ENCODE data around the gene POLG2. TPM values are rescaled to one million over a fixed set of nuclear protein-coding genes. Genes with fewer than 3 reads are reported as not detected.

POLG2 gene
- 10 to 100 TPM; 10.6 to 15.0 (median 13.1) TPM for total RNA-seq

DNA sequence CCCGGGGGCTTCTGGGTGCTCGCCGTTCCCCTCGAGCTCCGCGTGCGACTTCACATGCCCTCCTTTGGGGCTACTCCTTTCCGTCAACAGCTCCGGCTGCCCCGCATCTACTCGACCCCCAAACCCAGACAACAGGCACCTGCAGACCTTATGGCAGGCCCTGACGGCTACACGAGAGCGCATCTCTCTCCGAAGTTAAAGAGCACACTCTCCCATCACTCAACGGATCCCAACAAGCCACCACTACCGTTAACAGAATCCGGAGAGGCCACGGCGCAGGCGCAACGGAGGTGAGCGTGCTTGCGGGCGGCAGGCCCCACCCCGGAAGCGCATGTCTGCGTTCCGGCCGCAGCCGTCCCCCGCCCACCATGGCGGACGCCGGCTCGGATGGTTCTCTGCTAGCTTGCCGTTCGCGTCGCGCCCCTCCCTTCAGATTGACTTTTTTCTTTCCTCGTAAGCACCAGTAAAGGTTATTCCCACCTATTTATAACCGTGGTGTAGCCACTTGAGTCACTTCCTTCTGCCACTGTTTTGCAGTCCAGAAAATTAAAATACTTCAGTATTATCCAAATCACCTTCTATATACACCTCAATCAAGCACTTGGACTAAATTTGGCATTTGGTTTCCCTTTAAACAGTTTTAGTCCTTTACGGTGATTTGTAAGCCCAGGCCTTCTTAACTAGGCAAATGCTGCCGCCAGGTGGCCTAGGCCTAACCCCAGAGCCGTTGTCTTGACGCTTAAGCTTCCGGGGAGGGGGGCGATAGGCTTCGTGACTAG lies at the start of gene POLG2:
Gene POLG2, minus strand, starts transcription at position 269 of the 779 bp plus-strand sequence. Its CDS starts 86 bp downstream, at position 183.
- Histone ChIP-seq H3K4me3 (replicated peaks in 1 of 3) (peak within 1 kb of the TSS; percentile 41 to 56 (median 50)), H3K27ac (peak within 1 kb of the TSS in 2 of 3 donors; percentile 26 to 76), H3K4me1 (peaks cover 10 to 40% of the 10 kb centered on the region in 2 donors), H3K27me3 (no peaks in the 10 kb centered on the region), H3K36me3 (peaks cover 48 to 50% of the 10 kb centered on the region in 2 donors), H3K9me3 (no peaks in the 10 kb centered on the region)
- WGBS, 2 donors = 1 to 2% methylated on average over 23 to 50 of the region's 50 CpGs
- intact Hi-C loops (cut with DNase I) = loop anchor here (10.0 kb wide), 1 partner anchor 192 kb away; no protein-coding TSS in a partner anchor
- peak in 1 of 2 donors; percentile 56 for TF ChIP-seq POLR2A (IDR thresholded peaks at IDR 0.05)
- TF ChIP-seq, protein P1, sequence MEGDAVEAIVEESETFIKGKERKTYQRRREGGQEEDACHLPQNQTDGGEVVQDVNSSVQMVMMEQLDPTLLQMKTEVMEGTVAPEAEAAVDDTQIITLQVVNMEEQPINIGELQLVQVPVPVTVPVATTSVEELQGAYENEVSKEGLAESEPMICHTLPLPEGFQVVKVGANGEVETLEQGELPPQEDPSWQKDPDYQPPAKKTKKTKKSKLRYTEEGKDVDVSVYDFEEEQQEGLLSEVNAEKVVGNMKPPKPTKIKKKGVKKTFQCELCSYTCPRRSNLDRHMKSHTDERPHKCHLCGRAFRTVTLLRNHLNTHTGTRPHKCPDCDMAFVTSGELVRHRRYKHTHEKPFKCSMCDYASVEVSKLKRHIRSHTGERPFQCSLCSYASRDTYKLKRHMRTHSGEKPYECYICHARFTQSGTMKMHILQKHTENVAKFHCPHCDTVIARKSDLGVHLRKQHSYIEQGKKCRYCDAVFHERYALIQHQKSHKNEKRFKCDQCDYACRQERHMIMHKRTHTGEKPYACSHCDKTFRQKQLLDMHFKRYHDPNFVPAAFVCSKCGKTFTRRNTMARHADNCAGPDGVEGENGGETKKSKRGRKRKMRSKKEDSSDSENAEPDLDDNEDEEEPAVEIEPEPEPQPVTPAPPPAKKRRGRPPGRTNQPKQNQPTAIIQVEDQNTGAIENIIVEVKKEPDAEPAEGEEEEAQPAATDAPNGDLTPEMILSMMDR (IDR thresholded peaks at IDR 0.05) = peak in 4 of 6 experiments; percentile 31 to 43 (median 34)
- peak; percentile 93 for DNase-seq

DNA sequence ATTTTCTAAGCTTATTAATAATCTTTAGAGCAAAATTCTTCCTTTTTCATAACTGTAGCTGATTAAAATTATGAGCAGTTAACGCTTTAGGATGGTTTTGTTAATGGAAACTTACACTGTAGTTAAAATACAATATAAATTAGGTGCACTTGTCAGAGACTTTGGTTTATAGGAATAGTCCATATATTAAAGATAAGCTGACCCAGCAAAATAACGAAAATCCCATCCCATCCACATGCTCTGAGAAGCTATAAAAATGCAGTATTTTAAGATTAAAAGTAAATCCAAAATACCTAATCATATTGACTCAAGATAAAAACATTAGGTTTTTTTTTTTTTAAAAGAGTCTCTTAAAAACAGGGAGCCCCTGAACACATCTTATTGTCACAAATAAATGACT lies 47.9 kb upstream of the POLG2 start:
- TF ChIP-seq, protein P1 (IDR thresholded peaks at IDR 0.05) = no peak
- TF ChIP-seq POLR2A (IDR thresholded peaks at IDR 0.05) = no peak
- Histone ChIP-seq H3K27ac (no peak overlapping the region), H3K4me3 (replicated peaks in 1 of 3) (no peak overlapping the region), H3K27me3 (no peaks in the 10 kb centered on the region), H3K9me3 (no peaks in the 10 kb centered on the region), H3K36me3 (peaks cover 12 to 13% of the 10 kb centered on the region in 2 donors), H3K4me1 (no peaks in the 10 kb centered on the region)
- 98 to 99% methylated on average over 2 of the region's 2 CpGs for WGBS, 2 donors
- intact Hi-C loops (cut with DNase I) = no loop called here
- no peak for DNase-seq

DNA sequence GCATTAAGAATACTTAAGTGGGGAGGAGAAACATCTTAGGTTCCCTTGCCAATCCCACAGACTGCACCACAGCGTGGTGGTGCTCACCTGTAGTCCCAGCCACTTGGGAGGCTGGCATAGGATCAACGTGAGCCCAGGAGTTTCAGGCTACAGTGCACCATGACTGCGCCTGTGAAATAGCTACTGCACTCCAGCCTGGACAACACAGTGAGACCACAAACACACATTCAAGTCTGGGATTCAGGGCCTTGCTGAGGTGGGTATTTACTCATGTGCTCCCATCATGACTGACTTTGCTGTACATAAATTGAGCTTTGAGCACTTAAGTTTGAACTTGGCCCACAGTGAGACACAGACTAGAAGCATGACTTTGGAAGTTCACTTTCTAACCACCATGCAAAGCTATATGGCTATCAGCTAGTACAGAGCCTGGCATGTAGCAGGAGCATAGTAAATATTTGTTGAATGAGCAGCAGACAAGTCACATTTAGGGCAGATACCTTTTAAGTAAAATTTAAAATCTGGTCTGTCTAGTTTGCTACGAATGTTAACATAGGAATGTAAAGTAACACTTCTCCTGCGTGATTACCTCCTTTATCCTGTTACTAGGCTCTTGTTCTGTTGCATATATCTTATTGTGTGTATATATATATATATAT lies 43.4 kb upstream of the POLG2 start:
- TF ChIP-seq, protein P1 (IDR thresholded peaks at IDR 0.05) = no peak
- TF ChIP-seq POLR2A (IDR thresholded peaks at IDR 0.05) = no peak
- DNase-seq = no peak
- H3K27me3 ChIP-seq = no peaks in the 10 kb centered on the region
- H3K36me3 ChIP-seq = peaks cover 18 to 28% of the 10 kb centered on the region in 2 donors
- no peak overlapping the region for H3K4me3 ChIP-seq (replicated peaks in 1 of 3)
- 98 to 99% methylated on average over 4 to 5 of the region's 5 CpGs for WGBS, 2 donors
- no peak overlapping the region for H3K27ac ChIP-seq
- no peaks in the 10 kb centered on the region for H3K9me3 ChIP-seq
- H3K4me1 ChIP-seq = no peaks in the 10 kb centered on the region
- intact Hi-C loops (cut with DNase I) = no loop called here

DNA sequence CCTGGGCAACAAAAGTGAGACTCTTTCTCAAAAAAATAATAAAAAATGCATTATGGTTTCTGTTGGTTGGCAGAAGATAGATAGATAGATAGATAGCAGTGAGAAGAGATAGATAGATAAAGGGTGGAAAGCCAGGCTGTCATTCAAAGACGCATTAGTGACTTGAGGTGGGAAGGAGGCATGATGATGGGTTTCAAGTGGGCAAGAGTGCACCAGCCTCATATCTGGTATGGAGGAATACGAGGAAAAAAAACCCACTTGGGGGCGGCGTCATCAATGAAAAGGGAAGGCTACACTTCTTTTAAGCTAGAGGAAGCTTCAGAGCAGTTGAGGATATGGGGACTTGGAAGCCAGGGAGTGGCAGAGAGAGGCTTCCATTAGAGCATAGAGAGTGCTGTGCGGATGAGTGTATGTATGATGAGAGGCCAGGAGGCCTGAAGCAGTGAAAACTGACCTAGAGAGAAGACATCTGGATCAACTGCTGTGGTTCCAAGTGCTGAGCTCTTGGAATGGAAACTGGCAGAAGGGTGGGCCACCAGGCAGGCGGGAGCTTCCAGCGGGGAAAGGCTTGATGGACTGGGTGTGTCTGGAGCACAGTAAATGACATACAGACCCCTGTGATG lies 41.8 kb upstream of the POLG2 start:
- Histone ChIP-seq H3K4me3 (replicated peaks in 1 of 3) (no peak overlapping the region), H3K27ac (no peak overlapping the region), H3K27me3 (no peaks in the 10 kb centered on the region), H3K36me3 (peaks cover 32 to 40% of the 10 kb centered on the region in 2 donors), H3K9me3 (no peaks in the 10 kb centered on the region), H3K4me1 (no peaks in the 10 kb centered on the region)
- DNase-seq = no peak
- intact Hi-C loops (cut with DNase I) = no loop called here
- TF ChIP-seq, protein P1 (IDR thresholded peaks at IDR 0.05) = no peak
- no peak for TF ChIP-seq POLR2A (IDR thresholded peaks at IDR 0.05)
- WGBS, 2 donors = 89 to 94% methylated on average over 7 of the region's 7 CpGs

All from thyroid gland (tissue), 4 donors.